Kidney tubule cell (primary cell): ENCODE results near the gene PTER.

Source experiments
- DNase-seq: peaks from one replicate; pipeline ENCODE4 v3.0.0-alpha.2; 2018; ENCODE audit warnings: low spot score

Gene PTER

GRCh38 chr10:16470747-16471146, 33.9 kb downstream of the PTER start:
- DNase-seq, result no peak

- DNase-seq, result no peak
Observed at GRCh38 chr10:16472828-16473227, 36.0 kb downstream of the PTER start.

GRCh38 chr10:16477757-16478156, 40.9 kb downstream of the PTER start:
- no peak for DNase-seq

- no peak for DNase-seq
Observed at GRCh38 chr10:16478801-16479200, 42.0 kb downstream of the PTER start.

GRCh38 chr10:16481052-16481728, 44.4 kb downstream of the PTER start:
- DNase-seq, result peak; percentile 85

- no peak for DNase-seq
Observed at GRCh38 chr10:16483241-16483917, 46.6 kb downstream of the PTER start.

- DNase-seq, result no peak
Observed at GRCh38 chr10:16490511-16490910, 53.7 kb downstream of the PTER start.

- DNase-seq, result no peak
Observed at GRCh38 chr10:16491933-16492332, 55.1 kb downstream of the PTER start.

GRCh38 chr10:16493884-16494536, 57.2 kb downstream of the PTER start:
- DNase-seq, result no peak

GRCh38 chr10:16497911-16498310, 61.1 kb downstream of the PTER start:
- DNase-seq, result peak; percentile 64

GRCh38 chr10:16505161-16505560, 68.4 kb downstream of the PTER start:
- no peak for DNase-seq

- DNase-seq, result peak; percentile 44
Observed at GRCh38 chr10:16509996-16510395, 73.2 kb downstream of the PTER start.

GRCh38 chr10:16510843-16511242, 74.0 kb downstream of the PTER start:
- no peak for DNase-seq

- no peak for DNase-seq
Observed at GRCh38 chr10:16518822-16519221, 82.0 kb downstream of the PTER start.

GRCh38 chr10:16519250-16519907, 82.6 kb downstream of the PTER start:
- no peak for DNase-seq

GRCh38 chr10:16519908-16520861, 83.4 kb downstream of the PTER start:
- DNase-seq, result no peak

GRCh38 chr10:16520900-16521299, 84.1 kb downstream of the PTER start:
- peak; percentile 47 for DNase-seq

- DNase-seq, result peak; percentile 26
Observed at GRCh38 chr10:16521311-16522016, 84.7 kb downstream of the PTER start, which contains the start of gene C1QL3. TSS of gene C1QL3 (minus strand) at chr10:16521879. CDS start at chr10:16521065, 814 bp downstream.

- no peak for DNase-seq
Observed at GRCh38 chr10:16527452-16527851, 90.6 kb downstream of the PTER start.

- no peak for DNase-seq
Observed at GRCh38 chr10:16529853-16530252, 93.0 kb downstream of the PTER start.

GRCh38 chr10:16536155-16536554, 99.3 kb downstream of the PTER start:
- no peak for DNase-seq
